ENCODE measurements around the gene GNG7.

DNA sequence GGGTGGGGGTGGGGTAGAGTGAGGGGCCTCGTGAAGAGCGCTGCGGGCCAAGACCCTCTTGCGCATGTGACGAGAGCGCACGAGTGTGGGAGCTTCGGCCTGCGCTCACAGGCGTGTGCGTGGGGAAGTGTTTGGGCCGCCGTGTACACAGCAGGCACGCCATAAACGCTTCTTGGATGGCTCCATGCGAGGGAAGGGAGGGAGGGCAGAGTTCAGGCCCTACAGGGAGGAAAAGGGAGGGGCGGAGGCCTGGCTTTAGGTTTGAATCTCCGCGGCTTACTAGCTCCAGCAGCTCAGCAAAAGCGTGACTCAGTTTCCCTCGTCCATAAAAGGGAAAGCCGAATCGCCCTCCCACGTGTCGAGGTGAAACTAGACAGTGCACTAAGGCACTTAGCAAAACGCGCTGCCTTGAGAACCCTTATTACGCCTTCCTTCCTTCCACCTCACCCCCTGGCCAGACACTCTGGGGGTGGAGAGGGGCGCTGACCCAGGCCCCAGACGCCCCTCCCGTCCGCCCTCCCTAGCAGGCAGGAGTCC, 214.0 kb downstream of the GNG7 start:
- TF ChIP-seq POLR2A (IDR thresholded peaks at IDR 0.05; ENCODE audit: low read depth, low read length) (no peak), POLR2AphosphoS5 (IDR thresholded peaks at IDR 0.05; ENCODE audit: low read depth, low read length) (no peak)
